Measurements from ENCODE around the gene CEP192.

Gene CEP192

GRCh38 chr18:12991821-12992179 lies 638 bp downstream of the CEP192 start:
- peak overlapping the region; percentile 89 for H3K4me3 ChIP-seq (ENCODE audit: low read length)
- no peaks in the 10 kb centered on the region for H3K27me3 ChIP-seq (ENCODE audit: control insufficient read depth, low read length)
- H3K4me2 ChIP-seq (ENCODE audit: low read length): peak overlapping the region; percentile 93
- peaks cover 13% of the 10 kb centered on the region for H3F3A ChIP-seq (ENCODE audit: control insufficient read depth, insufficient read depth)
- TF ChIP-seq EZH2phosphoT487 (IDR thresholded peaks at IDR 0.05; ENCODE audit: borderline replicate concordance, low read length): no peak
- TF ChIP-seq CTCF (IDR thresholded peaks at IDR 0.05; ENCODE audit: low read depth, low read length, poor library complexity, severe bottlenecking): no peak
- no peaks in the 10 kb centered on the region for H3K9me2 ChIP-seq (replicated peaks; ENCODE audit: control insufficient read depth, low read length)
- H3K4me1 ChIP-seq (ENCODE audit: control insufficient read depth, low read length): peaks cover 50% of the 10 kb centered on the region
- H3K79me2 ChIP-seq (ENCODE audit: control insufficient read depth, low read length): peaks cover 65% of the 10 kb centered on the region
- H3K27ac ChIP-seq (ENCODE audit: low read depth, low read length): peak overlapping the region; percentile 79
- H4K20me1 ChIP-seq (ENCODE audit: control insufficient read depth, insufficient read depth, low read depth, low read length): peaks cover 16% of the 10 kb centered on the region; the same call in 1 of the 2 replicates
- H3K9me3 ChIP-seq (ENCODE audit: control insufficient read depth, insufficient read depth, low read length): no peaks in the 10 kb centered on the region
- peaks cover 53% of the 10 kb centered on the region for H3K36me3 ChIP-seq (ENCODE audit: control insufficient read depth, low read length)

- Histone ChIP-seq H3F3A (ENCODE audit: control insufficient read depth, insufficient read depth) (peaks cover 7% of the 10 kb centered on the region), H3K36me3 (ENCODE audit: control insufficient read depth, low read length) (peaks cover 52% of the 10 kb centered on the region), H3K79me2 (ENCODE audit: control insufficient read depth, low read length) (peaks cover 81% of the 10 kb centered on the region), H3K27ac (ENCODE audit: low read depth, low read length) (no peak overlapping the region), H3K4me3 (ENCODE audit: low read length) (peak overlapping the region; percentile 89), H3K9me2 (replicated peaks; ENCODE audit: control insufficient read depth, low read length) (no peaks in the 10 kb centered on the region), H3K4me1 (ENCODE audit: control insufficient read depth, low read length) (peaks cover 50% of the 10 kb centered on the region), H4K20me1 (ENCODE audit: control insufficient read depth, insufficient read depth, low read depth, low read length) (peaks cover 19% of the 10 kb centered on the region; the same call in 1 of the 2 replicates), H3K4me2 (ENCODE audit: low read length) (peak overlapping the region; percentile 93), H3K27me3 (ENCODE audit: control insufficient read depth, low read length) (no peaks in the 10 kb centered on the region), H3K9me3 (ENCODE audit: control insufficient read depth, insufficient read depth, low read length) (no peaks in the 10 kb centered on the region)
- no peak for TF ChIP-seq CTCF (IDR thresholded peaks at IDR 0.05; ENCODE audit: low read depth, low read length, poor library complexity, severe bottlenecking)
- no peak for TF ChIP-seq EZH2phosphoT487 (IDR thresholded peaks at IDR 0.05; ENCODE audit: borderline replicate concordance, low read length)
These were observed 2.3 kb downstream of the CEP192 start for GRCh38 chr18:12993439-12993838.

- no peak for TF ChIP-seq CTCF (IDR thresholded peaks at IDR 0.05; ENCODE audit: low read depth, low read length, poor library complexity, severe bottlenecking)
- no peak for TF ChIP-seq EZH2phosphoT487 (IDR thresholded peaks at IDR 0.05; ENCODE audit: borderline replicate concordance, low read length)
- peak overlapping the region; percentile 19 for H3K4me2 ChIP-seq (ENCODE audit: low read length)
- peaks cover 94% of the 10 kb centered on the region for H3K79me2 ChIP-seq (ENCODE audit: control insufficient read depth, low read length)
- H3K9me3 ChIP-seq (ENCODE audit: control insufficient read depth, insufficient read depth, low read length): no peaks in the 10 kb centered on the region
- no peak overlapping the region for H3K4me3 ChIP-seq (ENCODE audit: low read length)
- H3K27me3 ChIP-seq (ENCODE audit: control insufficient read depth, low read length): no peaks in the 10 kb centered on the region
- H3K9me2 ChIP-seq (replicated peaks; ENCODE audit: control insufficient read depth, low read length): no peaks in the 10 kb centered on the region
- peaks cover 45% of the 10 kb centered on the region for H3K4me1 ChIP-seq (ENCODE audit: control insufficient read depth, low read length)
- H4K20me1 ChIP-seq (ENCODE audit: control insufficient read depth, insufficient read depth, low read depth, low read length): peaks cover 19% of the 10 kb centered on the region; the same call in 1 of the 2 replicates
- no peak overlapping the region for H3K27ac ChIP-seq (ENCODE audit: low read depth, low read length)
- peaks cover 64% of the 10 kb centered on the region for H3K36me3 ChIP-seq (ENCODE audit: control insufficient read depth, low read length)
- H3F3A ChIP-seq (ENCODE audit: control insufficient read depth, insufficient read depth): no peaks in the 10 kb centered on the region
These were observed 4.3 kb downstream of the CEP192 start for GRCh38 chr18:12995424-12995823.
